GM13976 (cell line): ENCODE results near the gene SLC44A5.

ENCODE experiments used
- DNase-seq: peaks from one replicate; pipeline ENCODE4 v3.0.0; 2012; ENCODE audit warnings: low spot score
- CTCF ChIP-seq: IDR thresholded peaks from 2 replicates; pipeline ENCODE4 v1.5.1; 2012; ENCODE audit warnings: borderline replicate concordance, mild to moderate bottlenecking; ENCODE audit not compliant: insufficient read depth; ENCODE audit errors: extremely low read depth, missing control alignments, control extremely low read depth
- in situ Hi-C: fragments of 300-500 bp; cut with MboI; formaldehyde crosslinking; loops from one replicate; pipeline ENCODE4 v1.12.0; 2022; ENCODE audit warnings: low sequenced_read_pairs, mixed read lengths, inconsistent platforms; ENCODE audit not compliant: unreplicated experiment

Gene SLC44A5

GRCh38 chr1:75170011-75170410 lies 440.9 kb downstream of the SLC44A5 start:
- no peak for TF ChIP-seq CTCF
- in situ Hi-C loops, result no loop called here
- DNase-seq, result no peak

- in situ Hi-C loops, result no loop called here
- no peak for TF ChIP-seq CTCF
These were observed 444.1 kb downstream of the SLC44A5 start for GRCh38 chr1:75166821-75167220.

GRCh38 chr1:75165264-75165663 lies 445.6 kb downstream of the SLC44A5 start:
- DNase-seq, result no peak
- TF ChIP-seq CTCF, result no peak
- in situ Hi-C loops, result no loop called here

More at GRCh38 chr1:75166821-75167220, 444.1 kb downstream of the SLC44A5 start:
- no peak for DNase-seq

- in situ Hi-C loops, result no loop called here
- DNase-seq, result no peak
- TF ChIP-seq CTCF, result no peak
These were observed 451.8 kb downstream of the SLC44A5 start for GRCh38 chr1:75159154-75159553.
